ENCODE measurements around the gene RDH14. TPM values are rescaled to one million over a fixed set of nuclear protein-coding genes. Genes with fewer than 3 reads are reported as not detected.
A peak's percentile ranks its signal among the peaks of the same experiment; 100 is the strongest.

The RDH14 gene
- 25.2 TPM for polyA plus RNA-seq (2013, experiment 1 of 4)
- 24.8 TPM for polyA plus RNA-seq (2013, experiment 2 of 4)
- 22.0 TPM for polyA plus RNA-seq (2013, experiment 3 of 4)
- 23.1 TPM for polyA plus RNA-seq (2013, experiment 4 of 4)

GRCh38 chr2:18560031-18560796 is at the start of gene RDH14:
TSS of gene RDH14 (minus strand) at chr2:18560653. CDS start at chr2:18560572, 81 bp downstream.
- Histone ChIP-seq H3K4me1 (ENCODE audit: control insufficient read depth, insufficient read depth, low read length) (peaks cover 12% of the 10 kb centered on the region), H3K9me3 (ENCODE audit: control insufficient read depth, low read length) (no peaks in the 10 kb centered on the region), H3K36me3 (ENCODE audit: control insufficient read depth, insufficient read depth, low read length) (peaks cover 4% of the 10 kb centered on the region), H3K27me3 (ENCODE audit: control insufficient read depth, insufficient read depth, low read length, poor library complexity, severe bottlenecking) (no peaks in the 10 kb centered on the region), H3K4me3 (ENCODE audit: insufficient read depth, low read depth, low read length) (peak within 1 kb of the TSS; percentile 82), H3K27ac (ENCODE audit: insufficient read depth, low read depth, low read length, poor library complexity, severe bottlenecking) (peak within 1 kb of the TSS; percentile 64)
- WGBS, 2 experiments, result 0% methylated on average over 81 of the region's 81 CpGs

GRCh38 chr2:18610090-18610489 is 49.6 kb upstream of the RDH14 start:
- no peaks in the 10 kb centered on the region for H3K9me3 ChIP-seq (ENCODE audit: control insufficient read depth, low read length)
- H3K4me1 ChIP-seq (ENCODE audit: control insufficient read depth, insufficient read depth, low read length), result no peaks in the 10 kb centered on the region
- H3K36me3 ChIP-seq (ENCODE audit: control insufficient read depth, insufficient read depth, low read length), result no peaks in the 10 kb centered on the region
- H3K27me3 ChIP-seq (ENCODE audit: control insufficient read depth, insufficient read depth, low read length, poor library complexity, severe bottlenecking), result no peaks in the 10 kb centered on the region
- WGBS, 2 experiments, result 85 to 87% methylated on average over 1 of the region's 1 CpG
- no peak overlapping the region for H3K4me3 ChIP-seq (ENCODE audit: insufficient read depth, low read depth, low read length)
- no peak overlapping the region for H3K27ac ChIP-seq (ENCODE audit: insufficient read depth, low read depth, low read length, poor library complexity, severe bottlenecking)

GRCh38 chr2:18605115-18605514 is 44.7 kb upstream of the RDH14 start:
- H3K4me1 ChIP-seq (ENCODE audit: control insufficient read depth, insufficient read depth, low read length), result no peaks in the 10 kb centered on the region
- H3K27me3 ChIP-seq (ENCODE audit: control insufficient read depth, insufficient read depth, low read length, poor library complexity, severe bottlenecking), result no peaks in the 10 kb centered on the region
- no peaks in the 10 kb centered on the region for H3K36me3 ChIP-seq (ENCODE audit: control insufficient read depth, insufficient read depth, low read length)
- no peak overlapping the region for H3K4me3 ChIP-seq (ENCODE audit: insufficient read depth, low read depth, low read length)
- no peaks in the 10 kb centered on the region for H3K9me3 ChIP-seq (ENCODE audit: control insufficient read depth, low read length)
- H3K27ac ChIP-seq (ENCODE audit: insufficient read depth, low read depth, low read length, poor library complexity, severe bottlenecking), result no peak overlapping the region

GRCh38 chr2:18604531-18604885 is 44.1 kb upstream of the RDH14 start:
- WGBS, 2 experiments, result 93 to 97% methylated on average over 2 of the region's 2 CpGs
- no peak overlapping the region for H3K4me3 ChIP-seq (ENCODE audit: insufficient read depth, low read depth, low read length)
- no peaks in the 10 kb centered on the region for H3K27me3 ChIP-seq (ENCODE audit: control insufficient read depth, insufficient read depth, low read length, poor library complexity, severe bottlenecking)
- no peak overlapping the region for H3K27ac ChIP-seq (ENCODE audit: insufficient read depth, low read depth, low read length, poor library complexity, severe bottlenecking)
- H3K36me3 ChIP-seq (ENCODE audit: control insufficient read depth, insufficient read depth, low read length), result no peaks in the 10 kb centered on the region
- no peaks in the 10 kb centered on the region for H3K4me1 ChIP-seq (ENCODE audit: control insufficient read depth, insufficient read depth, low read length)
- H3K9me3 ChIP-seq (ENCODE audit: control insufficient read depth, low read length), result no peaks in the 10 kb centered on the region

GRCh38 chr2:18603854-18604530 is 43.5 kb upstream of the RDH14 start:
- Histone ChIP-seq H3K36me3 (ENCODE audit: control insufficient read depth, insufficient read depth, low read length) (no peaks in the 10 kb centered on the region), H3K27ac (ENCODE audit: insufficient read depth, low read depth, low read length, poor library complexity, severe bottlenecking) (no peak overlapping the region)
- 89 to 96% methylated on average over 3 of the region's 3 CpGs for WGBS, 2 experiments

GRCh38 chr2:18602298-18602697 is 41.8 kb upstream of the RDH14 start:
- Histone ChIP-seq H3K27me3 (ENCODE audit: control insufficient read depth, insufficient read depth, low read length, poor library complexity, severe bottlenecking) (no peaks in the 10 kb centered on the region), H3K9me3 (ENCODE audit: control insufficient read depth, low read length) (no peaks in the 10 kb centered on the region), H3K4me1 (ENCODE audit: control insufficient read depth, insufficient read depth, low read length) (no peaks in the 10 kb centered on the region), H3K4me3 (ENCODE audit: insufficient read depth, low read depth, low read length) (no peak overlapping the region), H3K36me3 (ENCODE audit: control insufficient read depth, insufficient read depth, low read length) (no peaks in the 10 kb centered on the region), H3K27ac (ENCODE audit: insufficient read depth, low read depth, low read length, poor library complexity, severe bottlenecking) (no peak overlapping the region)
- WGBS, 2 experiments, result 88 to 91% methylated on average over 1 of the region's 2 CpGs

More at GRCh38 chr2:18603854-18604530, 43.5 kb upstream of the RDH14 start:
- Histone ChIP-seq H3K4me3 (ENCODE audit: insufficient read depth, low read depth, low read length) (no peak overlapping the region), H3K4me1 (ENCODE audit: control insufficient read depth, insufficient read depth, low read length) (no peaks in the 10 kb centered on the region), H3K9me3 (ENCODE audit: control insufficient read depth, low read length) (no peaks in the 10 kb centered on the region), H3K27me3 (ENCODE audit: control insufficient read depth, insufficient read depth, low read length, poor library complexity, severe bottlenecking) (no peaks in the 10 kb centered on the region)

- no peaks in the 10 kb centered on the region for H3K4me1 ChIP-seq (ENCODE audit: control insufficient read depth, insufficient read depth, low read length)
- no peaks in the 10 kb centered on the region for H3K9me3 ChIP-seq (ENCODE audit: control insufficient read depth, low read length)
- no peaks in the 10 kb centered on the region for H3K27me3 ChIP-seq (ENCODE audit: control insufficient read depth, insufficient read depth, low read length, poor library complexity, severe bottlenecking)
- no peak overlapping the region for H3K4me3 ChIP-seq (ENCODE audit: insufficient read depth, low read depth, low read length)
- H3K27ac ChIP-seq (ENCODE audit: insufficient read depth, low read depth, low read length, poor library complexity, severe bottlenecking), result no peak overlapping the region
- WGBS, 2 experiments, result 73 to 92% methylated on average over 1 to 2 of the region's 2 CpGs
- H3K36me3 ChIP-seq (ENCODE audit: control insufficient read depth, insufficient read depth, low read length), result no peaks in the 10 kb centered on the region
These were observed 39.8 kb upstream of the RDH14 start for GRCh38 chr2:18600255-18600613.

GRCh38 chr2:18599509-18600254 is 39.2 kb upstream of the RDH14 start:
- Histone ChIP-seq H3K4me1 (ENCODE audit: control insufficient read depth, insufficient read depth, low read length) (no peaks in the 10 kb centered on the region), H3K36me3 (ENCODE audit: control insufficient read depth, insufficient read depth, low read length) (no peaks in the 10 kb centered on the region), H3K27ac (ENCODE audit: insufficient read depth, low read depth, low read length, poor library complexity, severe bottlenecking) (no peak overlapping the region), H3K4me3 (ENCODE audit: insufficient read depth, low read depth, low read length) (no peak overlapping the region), H3K27me3 (ENCODE audit: control insufficient read depth, insufficient read depth, low read length, poor library complexity, severe bottlenecking) (no peaks in the 10 kb centered on the region), H3K9me3 (ENCODE audit: control insufficient read depth, low read length) (no peaks in the 10 kb centered on the region)
- 86 to 89% methylated on average over 2 of the region's 2 CpGs for WGBS, 2 experiments

GRCh38 chr2:18598848-18599484 is 38.5 kb upstream of the RDH14 start:
- Histone ChIP-seq H3K27me3 (ENCODE audit: control insufficient read depth, insufficient read depth, low read length, poor library complexity, severe bottlenecking) (no peaks in the 10 kb centered on the region), H3K4me3 (ENCODE audit: insufficient read depth, low read depth, low read length) (no peak overlapping the region), H3K4me1 (ENCODE audit: control insufficient read depth, insufficient read depth, low read length) (no peaks in the 10 kb centered on the region), H3K36me3 (ENCODE audit: control insufficient read depth, insufficient read depth, low read length) (no peaks in the 10 kb centered on the region), H3K9me3 (ENCODE audit: control insufficient read depth, low read length) (no peaks in the 10 kb centered on the region), H3K27ac (ENCODE audit: insufficient read depth, low read depth, low read length, poor library complexity, severe bottlenecking) (no peak overlapping the region)
- 92 to 93% methylated on average over 6 of the region's 6 CpGs for WGBS, 2 experiments

GRCh38 chr2:18597618-18598017 is 37.2 kb upstream of the RDH14 start:
- no peaks in the 10 kb centered on the region for H3K27me3 ChIP-seq (ENCODE audit: control insufficient read depth, insufficient read depth, low read length, poor library complexity, severe bottlenecking)
- no peaks in the 10 kb centered on the region for H3K9me3 ChIP-seq (ENCODE audit: control insufficient read depth, low read length)
- H3K36me3 ChIP-seq (ENCODE audit: control insufficient read depth, insufficient read depth, low read length), result no peaks in the 10 kb centered on the region
- H3K27ac ChIP-seq (ENCODE audit: insufficient read depth, low read depth, low read length, poor library complexity, severe bottlenecking), result no peak overlapping the region
- no peak overlapping the region for H3K4me3 ChIP-seq (ENCODE audit: insufficient read depth, low read depth, low read length)
- H3K4me1 ChIP-seq (ENCODE audit: control insufficient read depth, insufficient read depth, low read length), result no peaks in the 10 kb centered on the region
- WGBS, 2 experiments, result 85 to 91% methylated on average over 5 of the region's 5 CpGs
